ENCODE data around the gene DEPDC5. TPM values are rescaled to one million over a fixed set of nuclear protein-coding genes. Genes with fewer than 3 reads are reported as not detected.
"Not testable (repeated sequence)": the region's sequence is repeated elsewhere in the genome, so short reads cannot be mapped to it uniquely, and the experiment has no call there.

Gene DEPDC5
- total RNA-seq, result 39.7 and 42.9 TPM in 2 replicates

GRCh38 chr22:31753634-31754501 lies at the start of gene DEPDC5:
TSS of gene DEPDC5 (plus strand) at chr22:31754019. CDS start at chr22:31754922, 903 bp downstream.
- intact Hi-C loops (cut with micrococcal nuclease), result loop anchor here (1.0 to 5.0 kb wide), 6 partner anchors 62 to 658 kb away; partner anchors contain the start of genes DRG1, PATZ1, PIK3IP1 and RTCB

GRCh38 chr22:31707519-31707918 lies 46.3 kb upstream of the DEPDC5 start:
- intact Hi-C loops (cut with micrococcal nuclease), result no loop called here

- intact Hi-C loops (cut with micrococcal nuclease), result not testable (repeated sequence)
These were observed 42.6 kb upstream of the DEPDC5 start for GRCh38 chr22:31711226-31711625.

GRCh38 chr22:31715147-31715778 lies 38.6 kb upstream of the DEPDC5 start:
- intact Hi-C loops (cut with micrococcal nuclease), result no loop called here

- intact Hi-C loops (cut with micrococcal nuclease), result no loop called here
These were observed 33.9 kb upstream of the DEPDC5 start for GRCh38 chr22:31719850-31720471.

GRCh38 chr22:31723723-31724122 lies 30.1 kb upstream of the DEPDC5 start:
- intact Hi-C loops (cut with micrococcal nuclease), result no loop called here

- intact Hi-C loops (cut with micrococcal nuclease), result no loop called here
These were observed 27.1 kb upstream of the DEPDC5 start for GRCh38 chr22:31726692-31727091.

- intact Hi-C loops (cut with micrococcal nuclease), result no loop called here
These were observed 25.0 kb upstream of the DEPDC5 start for GRCh38 chr22:31728857-31729256.

- intact Hi-C loops (cut with micrococcal nuclease), result no loop called here
These were observed 23.5 kb upstream of the DEPDC5 start for GRCh38 chr22:31730344-31730711.

GRCh38 chr22:31732089-31732829 lies 21.6 kb upstream of the DEPDC5 start:
- intact Hi-C loops (cut with micrococcal nuclease), result no loop called here

GRCh38 chr22:31733580-31734079 lies 20.2 kb upstream of the DEPDC5 start:
- intact Hi-C loops (cut with micrococcal nuclease), result no loop called here

- intact Hi-C loops (cut with micrococcal nuclease), result no loop called here
These were observed 19.3 kb upstream of the DEPDC5 start for GRCh38 chr22:31734512-31734911.

- intact Hi-C loops (cut with micrococcal nuclease), result no loop called here
These were observed 17.4 kb upstream of the DEPDC5 start for GRCh38 chr22:31736458-31736857.

- intact Hi-C loops (cut with micrococcal nuclease), result no loop called here
These were observed 15.9 kb upstream of the DEPDC5 start for GRCh38 chr22:31737932-31738331.

- intact Hi-C loops (cut with micrococcal nuclease), result no loop called here
These were observed 15.3 kb upstream of the DEPDC5 start for GRCh38 chr22:31738566-31738965.

- intact Hi-C loops (cut with micrococcal nuclease), result no loop called here
These were observed 14.0 kb upstream of the DEPDC5 start for GRCh38 chr22:31739795-31740201.

- intact Hi-C loops (cut with micrococcal nuclease), result not testable (repeated sequence)
These were observed 13.5 kb upstream of the DEPDC5 start for GRCh38 chr22:31740314-31740713.

GRCh38 chr22:31742115-31742514 lies 11.7 kb upstream of the DEPDC5 start:
- intact Hi-C loops (cut with micrococcal nuclease), result no loop called here

- intact Hi-C loops (cut with micrococcal nuclease), result no loop called here
These were observed 11.1 kb upstream of the DEPDC5 start for GRCh38 chr22:31742682-31743081.

GRCh38 chr22:31743871-31744270 lies 9.9 kb upstream of the DEPDC5 start:
- intact Hi-C loops (cut with micrococcal nuclease), result no loop called here

- intact Hi-C loops (cut with micrococcal nuclease), result no loop called here
These were observed 6.4 kb upstream of the DEPDC5 start for GRCh38 chr22:31747441-31747840.
